GM12892 (cell line): ENCODE data around the gene KRT81.

Experiments
- POLR2A ChIP-seq: IDR thresholded peaks from 2 replicates; pipeline ENCODE4 v1.6.1; 2011; ENCODE audit warnings: low read depth, low read length, control low read depth
- POLR2AphosphoS5 ChIP-seq: IDR thresholded peaks from 2 replicates; pipeline ENCODE4 v1.6.1; 2011; ENCODE audit warnings: low read depth, low read length, control low read depth
- TAF1 ChIP-seq: IDR thresholded peaks from 2 replicates; pipeline ENCODE4 v1.6.1; 2011; ENCODE audit warnings: low read depth, mild to moderate bottlenecking, control low read depth, low read length, borderline replicate concordance

DNA sequence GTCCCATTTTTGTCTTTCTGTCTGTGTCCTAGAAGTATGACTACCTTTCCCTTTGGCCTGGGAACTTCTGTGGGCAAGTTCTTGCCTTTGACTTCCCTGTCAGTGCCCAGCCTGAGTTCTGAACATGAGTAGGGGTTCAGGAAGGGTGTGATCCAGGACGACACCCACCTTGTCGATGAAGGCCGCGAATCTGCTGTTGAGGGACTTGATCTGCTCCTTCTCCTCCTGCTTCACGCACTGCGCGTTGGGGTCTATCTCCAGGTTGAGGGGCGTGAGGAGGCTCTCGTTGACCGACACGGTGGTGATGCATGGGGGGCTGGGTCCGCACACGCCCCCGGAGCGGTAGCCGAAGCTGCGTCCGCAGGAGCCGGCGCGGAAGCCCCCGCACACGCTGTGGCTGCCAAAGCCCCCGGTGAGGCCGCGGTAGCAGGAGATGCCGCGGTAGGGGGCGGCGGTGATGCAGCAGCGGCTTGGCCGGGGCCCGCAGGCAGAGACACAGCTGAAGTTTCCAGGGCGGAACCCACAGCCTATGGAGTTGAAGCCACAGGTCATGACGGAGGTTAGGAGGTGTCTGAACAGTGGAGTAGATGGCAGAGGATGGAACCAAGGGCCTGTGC, 29.6 kb upstream of the KRT81 start, which contains the start of gene KRT83:
- TF ChIP-seq POLR2A (no peak), TAF1 (no peak), POLR2AphosphoS5 (no peak)
